Hematopoietic multipotent progenitor cell treated with erythropoietin and hydrocortisone succinate and interleukin-3 and kit ligand, for 15 days (in vitro differentiated cells): ENCODE measurements around the gene TERC.
"Not testable (repeated sequence)": the region's sequence is repeated elsewhere in the genome, so short reads cannot be mapped to it uniquely, and the experiment has no call there.

Source experiments
- DNase-seq: peaks from one replicate; pipeline ENCODE4 v3.0.0-alpha.2; 2015; ENCODE audit warnings: low spot score

TERC gene

GRCh38 chr3:169771497-169772304 lies 6.8 kb upstream of the TERC start:
- DNase-seq = peak; percentile 90

- peak; percentile 90 for DNase-seq
Measured at GRCh38 chr3:169769287-169770181, 4.7 kb upstream of the TERC start, which contains the start of gene ACTRT3. ACTRT3 (minus strand) TSS chr3:169769561; CDS start chr3:169769520, 41 bp downstream.

GRCh38 chr3:169764312-169764881 lies 463 bp downstream of the TERC start:
- peak; percentile 49 for DNase-seq

DNA sequence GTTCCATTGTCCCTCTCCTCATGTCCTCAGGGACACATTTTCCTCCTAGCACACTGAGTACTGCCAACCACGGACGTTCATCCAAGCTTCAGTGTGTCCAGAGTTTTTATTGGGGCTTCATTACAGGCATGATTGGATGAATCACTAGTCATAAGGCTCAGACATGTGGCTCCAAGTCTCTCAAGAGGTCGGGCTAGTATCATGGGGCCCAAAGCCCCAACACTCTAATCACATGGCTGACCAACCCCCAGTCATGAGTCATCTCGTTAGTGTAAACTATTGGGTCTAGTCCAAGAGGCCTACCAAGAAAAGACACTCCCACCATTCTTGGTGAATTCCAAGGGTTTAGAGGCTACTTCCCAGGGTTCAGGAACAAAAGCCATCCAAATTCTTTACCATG lies 4.4 kb downstream of the TERC start:
- DNase-seq = no peak

GRCh38 chr3:169759256-169759655 lies 5.6 kb downstream of the TERC start:
- no peak for DNase-seq

GRCh38 chr3:169758359-169758994 lies 6.4 kb downstream of the TERC start:
- DNase-seq = no peak

DNA sequence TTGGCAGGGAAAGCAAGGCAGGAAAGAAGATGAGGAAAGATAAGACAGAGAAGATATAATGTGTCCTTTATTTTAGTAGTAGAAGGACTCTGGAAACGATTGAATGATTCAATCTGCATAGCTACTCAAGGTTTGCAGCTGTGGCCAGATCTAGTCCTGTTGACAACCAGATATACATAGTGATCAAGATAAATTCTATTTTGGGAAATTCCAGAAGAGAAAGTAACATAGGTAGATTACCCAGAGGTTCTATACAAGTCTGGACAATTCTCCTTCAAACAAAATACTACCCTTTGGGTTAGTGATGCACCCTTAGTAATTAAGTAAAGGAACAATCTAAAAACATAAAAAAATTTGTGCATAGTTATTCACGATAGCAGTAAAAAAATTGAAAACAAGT lies 9.4 kb downstream of the TERC start:
- DNase-seq = no peak

DNA sequence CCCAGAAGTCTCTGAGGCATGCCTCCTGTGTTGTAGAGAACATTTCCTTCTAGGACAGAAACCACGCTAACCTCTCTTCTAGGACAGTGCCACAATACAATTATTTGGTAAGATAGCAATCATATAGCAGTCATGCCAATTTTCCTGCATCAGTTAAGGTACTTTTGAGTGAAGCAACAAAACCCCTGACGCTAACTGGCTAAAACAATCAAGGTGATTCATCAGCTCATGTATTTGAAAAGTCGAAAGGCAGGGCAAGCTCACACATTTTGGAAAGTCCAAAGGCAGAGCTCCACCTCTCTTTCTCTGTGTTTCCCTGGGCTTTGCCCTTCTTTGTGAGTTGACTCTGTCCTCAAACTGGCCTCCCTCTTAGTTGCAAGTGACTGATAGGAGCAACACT lies 10.1 kb downstream of the TERC start:
- no peak for DNase-seq

DNA sequence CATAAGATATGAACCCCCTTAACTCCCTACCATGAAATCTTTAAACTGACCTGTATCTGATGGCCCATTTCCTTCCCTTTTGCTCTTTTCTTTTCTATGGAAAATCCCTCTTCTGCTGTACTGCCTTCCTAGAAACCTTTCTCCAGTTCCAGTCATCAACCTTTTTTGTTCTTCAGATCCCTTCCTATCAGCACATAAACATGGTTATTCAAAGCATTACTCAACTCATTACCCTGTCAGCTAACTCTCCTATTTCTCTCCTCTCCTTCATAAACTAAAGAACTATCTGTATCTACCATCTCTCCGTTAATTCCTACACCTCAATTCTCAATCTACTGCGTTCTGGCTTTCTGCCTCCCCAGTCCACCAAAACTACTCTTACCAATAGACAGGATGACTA lies 13.0 kb downstream of the TERC start:
- DNase-seq = no peak

DNA sequence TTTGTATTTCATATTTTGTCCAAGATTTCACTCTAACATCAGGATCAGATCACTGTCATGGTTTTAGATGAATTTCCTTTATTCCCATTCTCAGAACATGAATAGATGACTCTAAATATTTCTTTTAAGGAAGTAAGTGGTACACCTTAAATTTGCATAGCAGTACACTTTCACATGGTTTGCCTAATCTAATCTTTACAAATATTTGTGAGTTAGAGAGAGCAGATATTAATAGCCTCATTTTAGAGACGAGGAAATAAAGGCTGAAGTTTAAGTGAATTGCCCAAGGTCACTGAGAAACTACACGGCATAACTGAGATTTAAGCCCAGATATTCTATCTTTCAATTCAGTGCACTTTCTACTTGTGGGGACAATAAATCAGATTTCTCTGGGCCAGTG lies 14.2 kb downstream of the TERC start:
- no peak for DNase-seq

DNA sequence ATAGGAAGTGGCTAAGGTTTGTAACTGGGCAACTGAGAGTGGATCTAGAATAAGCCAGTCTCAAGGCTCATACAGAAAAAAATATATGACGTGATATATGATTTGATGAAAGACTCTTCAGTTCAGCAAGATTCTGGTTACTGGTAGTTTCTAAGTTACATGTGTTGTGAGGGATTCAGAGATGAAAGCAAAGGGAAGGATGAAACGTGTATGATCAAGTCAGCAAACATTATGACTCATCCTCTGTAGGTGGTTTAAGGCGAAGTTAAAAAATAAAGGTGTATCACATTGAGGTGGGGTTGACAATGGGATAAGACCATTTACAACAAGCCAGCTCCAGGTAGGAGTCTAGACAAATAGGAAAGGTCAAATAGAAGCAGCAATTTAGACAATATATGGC lies 16.2 kb downstream of the TERC start:
- DNase-seq = no peak

DNA sequence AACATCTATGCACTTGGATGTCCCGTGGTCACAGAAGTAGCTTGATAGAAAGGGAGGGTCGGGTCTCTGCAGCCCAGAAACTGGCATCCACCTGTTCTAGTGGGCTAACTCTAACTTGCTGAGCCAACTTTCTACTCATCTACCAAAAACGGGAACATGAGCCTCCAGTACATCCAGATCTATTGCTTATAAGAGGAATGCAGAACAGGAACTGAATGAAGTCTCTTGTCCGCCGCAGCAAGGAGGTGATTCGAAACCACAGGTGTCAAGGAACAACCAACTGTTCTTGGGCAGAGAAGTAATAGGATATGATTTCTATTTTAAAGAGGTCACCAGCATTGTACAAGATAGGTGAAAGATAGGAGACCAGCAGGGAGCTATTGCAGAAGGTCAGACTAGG lies 17.9 kb downstream of the TERC start:
- DNase-seq = no peak

GRCh38 chr3:169744366-169745054 lies 20.4 kb downstream of the TERC start:
- DNase-seq = no peak

- DNase-seq = no peak
Measured at GRCh38 chr3:169739067-169739466, 25.8 kb downstream of the TERC start.

DNA sequence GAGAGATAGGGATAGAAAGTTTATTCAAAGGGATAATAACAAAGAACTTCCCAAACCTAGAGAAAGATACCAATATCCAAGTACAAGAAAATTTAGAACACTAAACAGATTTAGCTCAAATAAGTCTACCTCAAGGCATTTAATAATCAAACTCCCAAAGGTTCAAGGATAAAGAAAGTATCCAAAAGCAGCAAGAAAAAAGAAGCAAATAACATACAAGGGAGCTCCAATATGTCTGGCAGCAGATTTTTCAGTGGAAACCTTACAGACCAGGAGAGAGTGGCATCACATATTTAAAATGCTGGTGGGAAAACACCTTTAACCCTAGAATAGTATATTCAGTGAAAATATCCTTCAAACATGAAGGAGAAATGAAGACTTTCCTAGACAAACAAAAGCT lies 33.0 kb downstream of the TERC start:
- DNase-seq = not testable (repeated sequence)

DNA sequence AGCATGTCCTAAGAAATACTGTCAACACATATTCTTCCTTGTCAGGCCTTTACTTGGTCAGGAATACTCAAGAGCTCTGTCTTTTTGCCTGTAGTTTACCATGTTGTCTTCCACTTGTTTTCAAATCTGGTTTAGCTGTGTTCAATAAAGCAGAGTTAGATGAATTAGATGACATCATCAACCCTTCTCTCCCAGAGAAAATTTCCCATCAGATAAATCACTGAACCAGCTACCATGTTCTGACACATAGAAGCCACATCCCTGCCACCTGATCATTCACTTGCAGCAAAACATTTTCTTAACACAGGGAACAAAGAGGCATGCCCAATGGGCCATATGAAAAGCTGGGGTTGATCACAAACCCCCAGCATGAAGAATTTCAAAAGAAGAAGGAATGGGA lies 42.1 kb downstream of the TERC start:
- no peak for DNase-seq

DNA sequence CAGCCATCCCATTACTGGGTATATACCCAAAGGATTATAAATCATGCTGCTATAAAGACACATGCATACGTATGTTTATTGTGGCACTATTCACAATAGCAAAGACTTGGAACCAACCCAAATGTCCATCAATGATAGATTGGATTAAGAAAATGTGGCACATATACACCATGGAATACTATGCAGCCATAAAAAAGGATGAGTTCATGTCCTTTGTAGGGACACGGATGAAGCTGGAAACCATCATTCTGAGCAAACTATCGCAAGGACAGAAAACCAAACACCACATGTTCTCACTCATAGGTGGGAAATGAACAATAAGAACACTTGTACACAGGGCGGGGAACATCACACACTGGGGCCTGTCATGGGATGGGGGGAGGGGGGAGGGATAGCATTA lies 46.4 kb downstream of the TERC start:
- DNase-seq = not testable (repeated sequence)
